GM18867 (cell line): ENCODE results near the gene PTPRF.

Experiments
- ATAC-seq: cut with Tn5 transposase; IDR thresholded peaks from one replicate; pipeline ENCODE4 v1.9.1; 2021; ENCODE audit warnings: mild to moderate bottlenecking, moderate library complexity; ENCODE audit not compliant: unreplicated experiment

Gene PTPRF

DNA sequence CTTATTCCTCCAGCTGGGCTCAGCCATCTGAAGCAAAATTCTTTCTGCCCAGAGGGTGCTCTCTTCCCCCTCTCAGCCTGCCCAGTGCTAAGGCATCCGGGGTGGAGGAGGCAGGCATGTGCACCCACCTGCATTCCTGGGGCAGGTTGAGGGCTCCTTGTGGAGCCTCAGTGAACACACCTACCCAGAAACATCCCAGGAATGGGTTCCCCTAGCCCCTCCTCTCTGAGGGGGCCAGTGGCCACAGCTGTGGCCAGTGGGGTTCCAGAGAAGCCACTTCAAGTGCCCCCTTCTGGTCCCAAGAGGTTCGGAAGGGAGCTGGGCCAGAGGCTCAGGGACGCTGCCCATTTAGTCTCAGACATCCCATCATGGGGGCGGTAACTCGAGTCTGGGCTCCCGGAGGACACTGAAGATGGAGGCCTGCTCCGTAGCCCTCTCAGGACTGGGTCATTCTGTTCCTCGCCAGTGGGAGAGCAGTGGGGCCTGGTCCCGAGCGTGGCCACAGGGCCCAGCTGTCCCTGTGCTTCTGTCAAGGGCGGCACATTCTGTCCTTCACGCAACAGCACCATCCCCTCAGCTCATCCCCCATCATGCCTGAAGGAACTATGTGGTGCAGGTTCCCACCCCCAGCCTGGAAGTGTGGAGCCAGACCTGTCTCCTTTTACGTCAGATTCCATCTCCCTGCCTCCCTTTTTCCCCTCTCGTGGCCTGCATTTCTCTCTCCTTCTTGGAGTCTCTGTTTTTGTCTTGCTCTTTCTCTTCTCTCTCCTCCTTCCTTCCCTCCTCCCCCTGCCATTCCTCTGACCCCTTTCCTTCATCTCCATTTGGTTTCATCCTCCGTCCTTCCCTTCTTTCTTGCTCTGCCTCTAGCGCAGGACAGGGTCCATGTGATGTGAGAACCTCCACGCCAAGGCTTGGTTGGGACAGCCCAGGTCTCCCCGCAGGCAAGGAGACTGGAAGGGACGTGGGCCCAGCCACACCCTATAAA lies 69.6 kb downstream of the PTPRF start:
- ATAC-seq, result no peak

DNA sequence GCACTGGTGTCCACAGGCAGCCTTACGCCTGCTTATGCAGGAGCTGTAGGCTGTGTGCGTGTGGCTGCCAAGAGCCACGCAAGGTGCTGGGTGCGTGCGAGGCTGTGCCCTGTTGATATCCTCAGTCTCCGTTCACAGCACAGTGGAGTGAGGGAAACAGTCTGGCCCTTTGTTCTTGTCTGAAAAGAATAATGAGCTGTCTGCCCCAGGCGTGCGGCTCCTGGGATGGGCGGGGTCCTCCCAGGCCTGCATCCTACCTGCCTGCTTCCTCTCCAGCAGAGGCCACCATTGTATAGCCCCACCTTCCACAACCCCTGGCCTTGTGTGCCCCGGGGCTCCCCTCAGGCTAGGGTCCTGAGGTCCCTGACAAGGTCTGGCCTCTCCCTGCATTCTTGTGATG lies 72.3 kb downstream of the PTPRF start:
- ATAC-seq, result no peak

DNA sequence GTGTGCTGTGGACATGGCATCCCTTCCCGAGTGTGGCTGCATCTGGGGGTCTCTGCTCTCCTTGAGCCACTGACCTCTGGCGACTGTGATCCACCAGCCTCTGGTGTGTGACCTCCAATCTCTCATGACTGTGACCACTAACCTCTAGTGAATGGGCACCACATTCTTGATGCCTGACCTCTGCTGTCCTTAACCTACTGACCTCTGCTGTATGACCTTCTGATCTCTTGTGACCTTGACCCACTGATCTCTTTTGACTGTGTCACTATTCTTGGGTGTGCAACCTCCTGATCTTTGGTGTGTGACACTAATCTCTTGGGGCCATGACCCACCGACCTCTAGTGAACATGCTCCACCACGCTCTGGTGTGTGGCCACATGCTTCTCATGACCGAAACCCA lies 73.5 kb downstream of the PTPRF start:
- no peak for ATAC-seq

GRCh38 chr1:43605157-43605556 lies 74.5 kb downstream of the PTPRF start:
- ATAC-seq, result no peak

GRCh38 chr1:43605766-43606165 lies 75.1 kb downstream of the PTPRF start:
- ATAC-seq, result no peak

GRCh38 chr1:43606624-43607023 lies 75.9 kb downstream of the PTPRF start:
- ATAC-seq, result no peak

- no peak for ATAC-seq
These were observed 78.1 kb downstream of the PTPRF start for GRCh38 chr1:43608827-43609226.

- ATAC-seq, result no peak
These were observed 79.7 kb downstream of the PTPRF start for GRCh38 chr1:43610339-43610738.

GRCh38 chr1:43611950-43612349 lies 81.3 kb downstream of the PTPRF start:
- ATAC-seq, result no peak

DNA sequence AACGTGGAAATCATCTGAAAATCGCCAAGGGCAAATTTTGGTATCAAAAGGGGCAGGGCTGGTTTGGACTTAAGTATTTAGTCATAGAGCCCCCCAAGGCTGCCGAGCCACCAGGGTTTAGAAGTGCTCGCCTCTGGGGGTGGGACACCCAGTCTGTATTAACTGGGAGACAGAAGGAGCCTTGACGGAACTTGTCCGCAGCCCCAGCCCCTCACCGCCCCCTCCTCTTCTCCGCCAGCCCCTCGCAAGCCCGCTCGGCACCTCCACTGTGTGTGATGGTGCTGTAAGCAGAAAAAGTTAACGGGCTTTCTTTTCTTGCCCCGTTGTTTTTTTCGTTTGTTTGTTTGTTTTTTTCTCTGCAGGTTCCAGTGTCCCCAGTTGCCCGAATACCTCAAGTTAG lies 81.7 kb downstream of the PTPRF start:
- no peak for ATAC-seq

DNA sequence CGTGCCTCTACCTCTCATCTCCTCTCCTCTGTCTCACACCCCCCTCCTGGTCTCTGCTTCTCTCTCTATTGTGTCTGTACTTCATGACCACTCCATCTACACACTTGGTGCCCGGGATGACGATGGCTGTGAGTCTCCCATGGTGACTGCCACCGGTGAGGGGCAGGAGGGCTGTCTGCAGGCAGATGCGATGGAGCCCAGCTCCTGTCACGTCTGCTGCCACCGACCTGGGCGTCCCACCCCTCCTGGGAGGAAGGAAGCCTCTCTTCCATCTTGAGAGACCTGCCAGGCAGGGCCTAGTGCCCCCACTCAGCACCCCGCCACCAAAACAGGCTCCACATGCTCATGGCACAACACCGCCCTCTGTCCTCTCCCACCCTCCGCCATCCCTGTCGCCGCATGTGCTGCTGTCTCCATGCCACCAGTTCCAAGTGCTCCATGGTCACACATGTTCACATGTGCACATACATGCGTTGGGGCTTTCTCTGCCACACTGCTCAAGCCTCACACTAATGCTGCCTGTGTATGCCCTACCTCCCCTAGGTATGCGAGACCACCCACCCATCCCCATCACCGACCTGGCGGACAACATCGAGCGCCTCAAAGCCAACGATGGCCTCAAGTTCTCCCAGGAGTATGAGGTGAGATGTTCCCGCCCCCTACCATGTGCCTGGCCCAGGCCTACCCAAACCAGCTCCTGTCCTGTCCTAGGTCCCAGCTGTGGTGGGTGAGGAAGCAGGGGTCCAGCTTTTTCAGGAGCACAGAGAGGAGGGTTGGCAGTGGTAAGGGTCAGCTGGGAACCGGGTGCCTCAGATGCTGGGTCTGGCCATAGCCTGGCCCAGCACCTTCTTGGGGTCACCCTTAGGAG lies 82.6 kb downstream of the PTPRF start:
- no peak for ATAC-seq

DNA sequence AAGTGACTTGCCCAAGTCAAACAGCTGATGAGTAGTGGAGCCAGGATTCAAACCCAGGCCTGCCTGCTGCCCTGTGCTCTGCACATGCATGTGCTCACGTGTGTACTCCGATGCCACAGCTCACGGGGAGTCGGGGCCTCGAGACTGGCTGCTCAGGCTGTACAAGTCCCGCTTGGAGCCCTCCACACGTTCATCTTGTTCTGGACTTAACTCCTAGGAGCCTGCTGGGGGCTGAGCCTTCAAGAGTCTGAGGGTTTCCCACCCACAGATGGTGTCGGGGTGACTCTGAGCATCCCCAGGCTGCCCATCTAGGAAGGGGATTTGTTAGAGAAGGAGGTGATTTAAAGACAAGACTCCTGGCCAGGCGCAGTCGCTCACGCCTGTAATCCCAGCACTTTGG lies 83.5 kb downstream of the PTPRF start:
- ATAC-seq, result no peak

DNA sequence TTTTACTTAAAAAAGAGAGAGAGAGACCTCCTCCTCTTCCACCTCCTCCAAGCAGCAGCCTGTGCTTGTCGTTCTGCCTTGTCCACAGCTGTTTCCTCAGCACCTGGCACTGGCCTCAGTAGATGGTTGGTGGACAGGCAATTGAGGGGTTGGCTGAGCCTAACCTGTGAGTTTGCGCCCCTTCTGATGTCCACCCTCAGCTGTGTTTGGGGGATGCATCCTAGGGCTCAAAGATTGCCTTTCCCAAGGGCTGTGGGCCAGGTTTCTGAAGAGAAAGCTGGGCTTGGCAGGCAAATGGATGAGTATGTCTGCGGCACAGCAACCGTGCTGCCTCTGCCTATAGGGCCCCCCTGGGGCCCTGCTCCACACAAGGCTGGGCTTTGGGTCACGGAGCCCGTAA lies 84.2 kb downstream of the PTPRF start:
- no peak for ATAC-seq

- ATAC-seq, result no peak
These were observed 85.7 kb downstream of the PTPRF start for GRCh38 chr1:43616383-43616782.

- ATAC-seq, result no peak
These were observed 86.3 kb downstream of the PTPRF start for GRCh38 chr1:43617011-43617410.

GRCh38 chr1:43617668-43618067 lies 87.0 kb downstream of the PTPRF start:
- no peak for ATAC-seq

DNA sequence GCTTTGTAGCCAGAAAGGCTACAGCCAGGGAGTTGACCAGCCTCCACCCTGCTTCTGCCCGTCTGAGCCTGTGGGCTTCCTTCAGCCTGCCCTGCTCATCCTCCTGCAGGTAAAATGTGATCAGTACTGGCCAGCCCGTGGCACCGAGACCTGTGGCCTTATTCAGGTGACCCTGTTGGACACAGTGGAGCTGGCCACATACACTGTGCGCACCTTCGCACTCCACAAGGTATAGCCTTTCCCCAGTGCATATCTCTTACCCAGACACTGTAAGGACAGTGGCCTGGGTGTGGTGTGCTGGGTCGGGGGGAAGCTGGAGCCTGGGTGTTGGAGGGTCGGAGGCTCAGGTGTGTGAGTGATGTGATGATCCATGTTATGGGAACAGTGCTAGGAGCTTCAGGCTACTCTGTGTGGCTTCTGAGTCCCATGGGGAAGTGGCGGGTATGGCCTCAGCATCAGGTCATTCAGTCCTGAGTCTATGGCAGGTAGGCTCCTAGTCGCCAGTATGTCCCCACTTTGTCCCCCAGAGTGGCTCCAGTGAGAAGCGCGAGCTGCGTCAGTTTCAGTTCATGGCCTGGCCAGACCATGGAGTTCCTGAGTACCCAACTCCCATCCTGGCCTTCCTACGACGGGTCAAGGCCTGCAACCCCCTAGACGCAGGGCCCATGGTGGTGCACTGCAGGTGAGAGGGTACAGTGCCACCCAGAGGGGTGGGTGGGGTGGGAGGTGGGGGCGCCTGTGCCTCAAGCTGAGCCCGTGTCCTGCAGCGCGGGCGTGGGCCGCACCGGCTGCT lies 88.0 kb downstream of the PTPRF start:
- ATAC-seq, result no peak

DNA sequence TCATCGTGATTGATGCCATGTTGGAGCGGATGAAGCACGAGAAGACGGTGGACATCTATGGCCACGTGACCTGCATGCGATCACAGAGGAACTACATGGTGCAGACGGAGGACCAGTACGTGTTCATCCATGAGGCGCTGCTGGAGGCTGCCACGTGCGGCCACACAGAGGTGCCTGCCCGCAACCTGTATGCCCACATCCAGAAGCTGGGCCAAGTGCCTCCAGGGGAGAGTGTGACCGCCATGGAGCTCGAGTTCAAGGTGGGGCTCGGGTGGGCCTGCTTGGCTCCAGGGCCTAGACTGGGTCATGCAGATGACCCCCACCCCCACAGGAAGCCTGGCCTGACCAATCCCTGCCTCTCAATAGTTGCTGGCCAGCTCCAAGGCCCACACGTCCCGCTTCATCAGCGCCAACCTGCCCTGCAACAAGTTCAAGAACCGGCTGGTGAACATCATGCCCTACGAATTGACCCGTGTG lies 88.7 kb downstream of the PTPRF start:
- no peak for ATAC-seq

GRCh38 chr1:43619996-43620920 lies 89.6 kb downstream of the PTPRF start:
- ATAC-seq, result no peak

GRCh38 chr1:43620956-43621355 lies 90.3 kb downstream of the PTPRF start:
- no peak for ATAC-seq
